ENCODE results near the gene TBC1D24. TPM values are rescaled to one million over a fixed set of nuclear protein-coding genes. Genes with fewer than 3 reads are reported as not detected.

TBC1D24 gene
- total RNA-seq, 2 experiments from 2014 or later: 16.5 to 17.9 TPM

GRCh38 chr16:2483939-2484897, 9.3 kb downstream of the TBC1D24 start:
- Mint-ChIP-seq H3K9me3 (no peaks in the 10 kb centered on the region), H3K27ac (no peak overlapping the region), H3K4me1 (peaks cover 16% of the 10 kb centered on the region), H3K27me3 (no peaks in the 10 kb centered on the region), H3K36me3 (peaks cover 3% of the 10 kb centered on the region), H3K4me3 (no peak overlapping the region)
- ATAC-seq (ENCODE audit: low read depth): no peak
- no peak for DNase-seq
- POLR2A ChIA-PET: interaction anchor here (0.5 to 3.6 kb wide), 2 partner anchors 9 to 49 kb away, joined by 4 to 11 read pairs; partner anchors contain the start of gene TBC1D24

GRCh38 chr16:2484898-2485508, 10.1 kb downstream of the TBC1D24 start:
- no peaks in the 10 kb centered on the region for H3K27me3 Mint-ChIP-seq
- ATAC-seq (ENCODE audit: low read depth): no peak
- no peaks in the 10 kb centered on the region for H3K9me3 Mint-ChIP-seq
- DNase-seq: no peak
- POLR2A ChIA-PET: interaction anchor here (3.6 kb wide), 1 partner anchor 10 kb away, joined by 11 read pairs; the partner anchor contains the start of gene TBC1D24
- H3K4me1 Mint-ChIP-seq: peaks cover 16% of the 10 kb centered on the region
- H3K36me3 Mint-ChIP-seq: peaks cover 3% of the 10 kb centered on the region
- H3K27ac Mint-ChIP-seq: peak overlapping the region; percentile 4
- H3K4me3 Mint-ChIP-seq: no peak overlapping the region

GRCh38 chr16:2485811-2486507, 11.0 kb downstream of the TBC1D24 start:
- POLR2A ChIA-PET: interaction anchor here (1.5 to 3.6 kb wide), 2 partner anchors 11 to 331 kb away, joined by 3 to 11 read pairs; partner anchors contain the start of genes TBC1D24 and TRAF7
- Mint-ChIP-seq H3K4me3 (no peak overlapping the region), H3K9me3 (no peaks in the 10 kb centered on the region), H3K27me3 (no peaks in the 10 kb centered on the region), H3K4me1 (peaks cover 15% of the 10 kb centered on the region), H3K36me3 (peaks cover 3% of the 10 kb centered on the region), H3K27ac (no peak overlapping the region)
- DNase-seq (no peak), ATAC-seq (ENCODE audit: low read depth) (no peak)

GRCh38 chr16:2486645-2487516, 12.0 kb downstream of the TBC1D24 start:
- DNase-seq (peak; percentile 67), ATAC-seq (ENCODE audit: low read depth) (peak; percentile 93)
- peaks cover 15% of the 10 kb centered on the region for H3K4me1 Mint-ChIP-seq
- H3K36me3 Mint-ChIP-seq: peaks cover 3% of the 10 kb centered on the region
- peak overlapping the region; percentile 73 for H3K27ac Mint-ChIP-seq
- no peaks in the 10 kb centered on the region for H3K27me3 Mint-ChIP-seq
- H3K9me3 Mint-ChIP-seq: no peaks in the 10 kb centered on the region
- H3K4me3 Mint-ChIP-seq: peak overlapping the region; percentile 64
- POLR2A ChIA-PET: interaction anchor here (1.5 to 3.6 kb wide), 2 partner anchors 12 to 332 kb away, joined by 3 to 11 read pairs; partner anchors contain the start of genes TBC1D24 and TRAF7

GRCh38 chr16:2487517-2487842, 12.6 kb downstream of the TBC1D24 start:
- peaks cover 15% of the 10 kb centered on the region for H3K4me1 Mint-ChIP-seq
- ATAC-seq (ENCODE audit: low read depth) (no peak), DNase-seq (no peak)
- peak overlapping the region; percentile 73 for H3K27ac Mint-ChIP-seq
- H3K9me3 Mint-ChIP-seq: no peaks in the 10 kb centered on the region
- H3K4me3 Mint-ChIP-seq: peak overlapping the region; percentile 64
- H3K36me3 Mint-ChIP-seq: peaks cover 3% of the 10 kb centered on the region
- POLR2A ChIA-PET: interaction anchor here (0.6 to 1.5 kb wide), 2 partner anchors 238 to 332 kb away, joined by 3 to 4 read pairs; partner anchors contain the start of gene TRAF7
- H3K27me3 Mint-ChIP-seq: no peaks in the 10 kb centered on the region

- Mint-ChIP-seq H3K27ac (no peak overlapping the region), H3K4me1 (peaks cover 15% of the 10 kb centered on the region)
Measured at GRCh38 chr16:2487903-2488531, 13.1 kb downstream of the TBC1D24 start.

GRCh38 chr16:2489581-2489980, 14.7 kb downstream of the TBC1D24 start:
- ATAC-seq (ENCODE audit: low read depth): no peak

More at GRCh38 chr16:2487903-2488531, 13.1 kb downstream of the TBC1D24 start:
- Mint-ChIP-seq H3K9me3 (no peaks in the 10 kb centered on the region), H3K36me3 (peaks cover 3% of the 10 kb centered on the region), H3K27me3 (no peaks in the 10 kb centered on the region), H3K4me3 (no peak overlapping the region)
- ATAC-seq (ENCODE audit: low read depth): no peak
- DNase-seq: no peak
- POLR2A ChIA-PET: interaction anchor here (0.6 to 1.2 kb wide), 5 partner anchors 10 to 342 kb away, joined by 3 to 8 read pairs (median 4); partner anchors contain the start of gene TRAF7

GRCh38 chr16:2490190-2491105, 15.5 kb downstream of the TBC1D24 start:
- Mint-ChIP-seq H3K4me3 (no peak overlapping the region), H3K4me1 (peaks cover 15% of the 10 kb centered on the region), H3K27ac (no peak overlapping the region), H3K36me3 (peaks cover 3% of the 10 kb centered on the region), H3K27me3 (no peaks in the 10 kb centered on the region), H3K9me3 (no peaks in the 10 kb centered on the region)
- ATAC-seq (ENCODE audit: low read depth) (no peak), DNase-seq (no peak)
- POLR2A ChIA-PET: no interaction called here

More at GRCh38 chr16:2489581-2489980, 14.7 kb downstream of the TBC1D24 start:
- POLR2A ChIA-PET: no interaction called here
- H3K27me3 Mint-ChIP-seq: no peaks in the 10 kb centered on the region
- DNase-seq: no peak
- peaks cover 15% of the 10 kb centered on the region for H3K4me1 Mint-ChIP-seq
- peaks cover 3% of the 10 kb centered on the region for H3K36me3 Mint-ChIP-seq
- H3K27ac Mint-ChIP-seq: no peak overlapping the region
- no peak overlapping the region for H3K4me3 Mint-ChIP-seq
- no peaks in the 10 kb centered on the region for H3K9me3 Mint-ChIP-seq

- Mint-ChIP-seq H3K36me3 (peaks cover 1% of the 10 kb centered on the region), H3K27ac (no peak overlapping the region), H3K27me3 (no peaks in the 10 kb centered on the region), H3K9me3 (no peaks in the 10 kb centered on the region), H3K4me1 (peaks cover 4% of the 10 kb centered on the region), H3K4me3 (no peak overlapping the region)
- POLR2A ChIA-PET: no interaction called here
- DNase-seq (no peak), ATAC-seq (ENCODE audit: low read depth) (no peak)
Measured at GRCh38 chr16:2492292-2492691, 17.4 kb downstream of the TBC1D24 start.

GRCh38 chr16:2493605-2494004, 18.7 kb downstream of the TBC1D24 start:
- DNase-seq: no peak
- Mint-ChIP-seq H3K4me3 (no peak overlapping the region), H3K27me3 (no peaks in the 10 kb centered on the region), H3K4me1 (no peaks in the 10 kb centered on the region), H3K27ac (no peak overlapping the region), H3K9me3 (no peaks in the 10 kb centered on the region), H3K36me3 (no peaks in the 10 kb centered on the region)
- POLR2A ChIA-PET: no interaction called here
- no peak for ATAC-seq (ENCODE audit: low read depth)

- H3K27me3 Mint-ChIP-seq: no peaks in the 10 kb centered on the region
- POLR2A ChIA-PET: no interaction called here
- no peak for ATAC-seq (ENCODE audit: low read depth)
Measured at GRCh38 chr16:2494616-2495015, 19.7 kb downstream of the TBC1D24 start.

More at GRCh38 chr16:2494616-2495015, 19.7 kb downstream of the TBC1D24 start:
- Mint-ChIP-seq H3K27ac (no peak overlapping the region), H3K9me3 (no peaks in the 10 kb centered on the region), H3K4me3 (no peak overlapping the region), H3K4me1 (no peaks in the 10 kb centered on the region), H3K36me3 (no peaks in the 10 kb centered on the region)
- no peak for DNase-seq

Measured in activated naive CD8-positive, alpha-beta T cell treated with anti-CD3 and anti-CD28 coated beads, Interleukin-2, amount 10 ng/mL, durations not matched to agents 7 days and 5 days (primary cell).